ENCODE measurements around the gene PPP2R5B.

PPP2R5B gene

DNA sequence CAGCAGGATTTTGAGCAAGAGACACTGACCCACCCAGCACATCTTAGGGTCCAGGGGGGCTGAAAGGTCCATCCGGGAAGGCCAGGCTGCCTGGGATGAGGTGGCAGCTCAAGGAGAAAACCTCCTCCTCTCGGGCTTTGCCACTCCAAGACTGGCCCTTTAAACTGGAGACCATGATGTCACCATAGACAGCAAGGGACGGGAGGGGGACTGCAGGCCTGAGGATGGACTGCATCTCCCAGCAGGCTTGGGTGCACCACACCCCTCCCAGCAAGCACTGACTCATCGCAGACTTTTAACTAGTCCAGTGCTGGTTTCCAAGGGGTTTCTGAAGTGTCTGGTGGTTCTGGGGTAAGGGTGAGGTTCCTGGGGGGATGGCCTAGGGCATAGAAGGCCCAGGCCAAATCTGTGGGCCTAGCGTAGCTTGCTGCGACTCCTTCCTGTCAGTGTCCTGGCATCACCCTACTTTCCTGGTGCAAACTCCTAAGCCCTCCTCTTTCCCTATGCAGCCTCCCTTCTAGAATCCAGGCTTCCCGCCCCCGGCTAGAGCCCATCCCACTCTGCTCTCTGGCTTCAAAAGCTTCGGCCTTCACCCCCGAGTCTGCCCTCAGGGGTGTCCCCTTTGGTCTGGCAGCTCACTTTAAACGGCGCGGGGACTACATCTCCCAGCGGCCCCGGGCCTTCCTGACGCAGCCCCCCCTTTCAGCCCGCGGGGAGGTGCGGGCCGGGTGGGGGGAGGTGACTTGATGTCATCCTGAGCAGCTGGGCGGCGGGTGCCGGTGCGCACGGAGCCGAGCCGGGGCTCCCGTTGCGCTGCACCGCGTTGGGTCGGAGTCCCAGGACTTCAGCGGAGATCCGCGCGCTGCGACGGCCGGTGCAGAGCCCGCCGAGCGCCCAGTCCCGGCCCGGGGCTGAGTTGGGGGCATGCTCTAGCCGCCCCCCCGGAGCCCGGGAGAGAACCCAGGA, at the start of gene PPP2R5B:
TSS of gene PPP2R5B (plus strand) at position 746 of the 966 bp plus-strand sequence. CDS start 1,046 bp downstream, outside the sequence.
- DNase-seq: peak; percentile 90

DNA sequence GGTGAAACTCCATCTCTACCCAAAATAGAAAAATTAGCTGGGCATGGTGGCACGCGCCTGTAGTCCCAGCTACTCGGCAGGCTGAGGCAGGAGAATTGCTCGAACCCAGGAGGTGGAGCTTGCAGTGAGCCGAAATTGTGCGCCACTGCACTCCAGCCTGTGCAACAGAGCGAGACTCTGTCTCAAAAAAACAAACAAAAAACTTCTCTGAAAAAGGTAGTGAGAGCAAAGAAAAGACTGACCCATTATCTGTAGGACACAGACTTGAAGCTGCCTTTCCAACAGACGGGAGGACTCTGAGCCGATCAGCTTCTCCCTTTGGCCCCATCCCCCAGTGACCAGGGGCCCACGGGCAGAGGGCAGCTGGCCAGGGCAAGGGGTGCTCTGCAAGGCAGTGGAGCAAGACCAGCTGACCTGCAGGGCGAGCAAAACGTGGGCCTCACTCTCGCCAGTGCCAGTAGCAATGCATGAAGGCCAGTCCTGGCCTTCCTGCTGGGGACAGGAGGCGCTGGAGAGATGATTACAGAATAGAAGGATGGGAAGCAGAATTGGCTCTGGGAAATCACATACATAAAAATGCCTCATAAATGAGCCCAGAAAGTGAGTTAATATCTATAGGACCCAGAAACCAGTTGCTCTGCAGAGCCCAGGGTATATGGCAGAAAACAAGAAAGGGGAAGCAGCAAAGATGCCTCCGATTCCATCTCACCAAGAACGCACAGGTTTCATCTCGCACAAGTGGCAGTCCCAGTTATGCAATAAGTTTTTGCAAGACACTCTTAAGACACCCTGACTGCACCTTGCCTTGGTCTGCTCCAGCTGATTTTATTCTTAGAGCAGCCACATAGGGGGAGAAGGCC, 48.9 kb upstream of the PPP2R5B start:
- DNase-seq: no peak

DNA sequence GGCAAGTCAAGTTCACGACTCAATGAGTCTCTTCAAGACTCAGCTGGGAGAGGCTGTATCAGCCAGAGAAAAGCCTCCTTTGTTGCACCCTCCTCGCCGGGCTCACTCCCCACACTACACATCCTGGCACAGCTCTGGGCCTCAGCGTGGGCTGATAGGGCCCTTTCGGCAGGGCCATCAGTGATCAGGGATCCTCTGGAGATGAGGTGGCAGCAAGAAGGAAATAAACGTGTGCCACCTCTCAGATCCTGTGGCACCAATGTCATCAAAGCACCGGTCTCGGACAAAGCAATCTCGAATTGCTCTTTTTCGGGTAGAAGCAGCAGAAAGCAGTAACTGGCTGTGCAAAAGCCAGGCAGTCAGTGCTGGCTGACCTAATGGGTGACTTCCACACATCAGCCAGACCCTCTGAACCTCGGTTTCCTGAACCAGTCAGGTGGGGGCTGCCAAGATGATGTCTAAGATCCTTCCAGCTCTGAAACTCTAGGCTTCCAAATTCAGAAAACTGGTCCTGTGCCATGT, 48.2 kb upstream of the PPP2R5B start:
- DNase-seq: no peak

- DNase-seq: no peak
Measured at GRCh38 chr11:64876835-64877341, 47.6 kb upstream of the PPP2R5B start.

- DNase-seq: peak; percentile 51
Measured at GRCh38 chr11:64877390-64878222, 46.9 kb upstream of the PPP2R5B start.

DNA sequence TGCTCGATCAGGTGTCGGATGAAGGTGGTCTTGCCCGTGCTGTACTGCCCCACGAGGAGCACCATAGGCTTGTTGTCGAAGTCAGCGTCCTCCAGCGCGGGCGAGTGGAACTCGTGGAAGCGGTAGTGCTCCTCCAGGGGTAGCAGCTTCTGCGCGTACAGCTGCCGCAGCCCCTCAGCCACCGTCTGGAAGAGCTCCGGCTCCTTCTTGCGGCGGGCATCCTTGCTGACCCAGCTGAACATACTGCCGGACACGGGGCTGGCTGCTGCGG, 46.3 kb upstream of the PPP2R5B start:
- DNase-seq: no peak

- DNase-seq: peak; percentile 99
Measured at GRCh38 chr11:64878494-64879243, 45.8 kb upstream of the PPP2R5B start, which contains the start of gene EHD1. EHD1 (minus strand) TSS chr11:64878621; CDS start chr11:64878464, 157 bp downstream.

DNA sequence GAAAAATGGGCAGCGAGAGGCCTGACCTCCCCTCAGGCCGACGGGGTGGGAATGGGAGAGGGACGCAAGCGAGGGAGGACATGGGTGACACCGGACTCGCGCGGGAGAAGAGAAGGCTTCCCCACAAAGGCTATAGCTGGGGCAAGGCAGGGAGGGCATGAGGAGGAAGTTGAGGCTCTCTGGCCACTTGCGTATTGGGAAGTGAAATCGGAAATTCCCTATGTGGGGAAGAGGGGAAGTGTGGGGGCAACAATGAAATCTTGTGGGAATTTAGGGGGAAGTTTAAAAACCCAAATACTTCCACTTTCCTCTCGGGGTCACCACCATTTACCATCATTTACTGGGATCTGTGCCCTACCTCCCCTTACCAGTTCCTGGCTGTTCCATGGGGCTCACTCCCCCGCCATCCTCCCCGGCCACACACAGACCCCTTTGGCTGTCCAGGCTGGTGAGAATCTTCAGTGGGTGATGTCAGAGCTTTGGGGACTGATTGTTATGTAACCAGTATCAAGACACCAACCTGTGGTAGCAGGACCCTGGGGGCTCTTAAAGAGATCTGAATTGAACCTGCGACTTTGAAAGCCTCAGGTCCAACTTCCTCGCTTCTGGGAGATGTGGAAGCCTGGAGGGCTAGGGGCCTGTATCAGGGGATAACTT, 45.1 kb upstream of the PPP2R5B start:
- DNase-seq: no peak

DNA sequence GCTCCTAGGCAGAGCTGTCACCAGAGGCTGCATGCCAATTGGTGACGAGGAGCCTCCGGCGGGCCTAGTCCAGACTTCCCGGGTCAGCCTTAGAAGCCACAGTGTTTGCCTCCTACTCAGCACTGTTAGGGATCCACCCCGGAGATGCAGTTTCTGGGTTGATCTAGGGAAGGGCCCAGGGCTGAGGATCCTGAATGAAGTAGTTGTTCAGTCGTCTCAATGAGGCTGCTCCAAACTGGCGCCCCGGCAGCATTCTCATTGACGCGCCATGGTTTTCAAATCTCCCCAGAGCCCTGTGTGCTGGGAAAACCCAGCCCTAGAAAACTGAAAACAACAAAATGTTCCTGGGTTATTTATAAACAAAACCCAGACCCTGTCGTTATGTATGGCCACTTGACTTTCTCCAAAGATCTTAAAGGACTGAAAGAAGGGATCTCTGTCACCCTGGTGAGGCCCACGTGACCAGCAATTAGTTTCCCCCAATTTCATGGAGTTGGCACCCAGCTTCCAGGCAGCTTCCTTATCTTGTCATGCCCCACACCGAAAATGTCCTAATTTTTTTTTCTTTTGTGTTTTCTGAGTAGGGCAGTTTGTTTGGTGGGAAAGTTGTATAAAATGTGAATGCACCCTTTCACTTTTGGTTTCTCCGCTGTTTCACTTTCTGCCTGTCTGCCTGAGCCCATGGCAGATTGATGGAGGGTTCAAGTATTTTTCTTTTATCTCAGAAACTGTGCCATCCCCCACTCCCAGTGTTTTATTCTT, 44.1 kb upstream of the PPP2R5B start:
- no peak for DNase-seq

GRCh38 chr11:64881476-64881875, 43.0 kb upstream of the PPP2R5B start:
- DNase-seq: peak; percentile 12

DNA sequence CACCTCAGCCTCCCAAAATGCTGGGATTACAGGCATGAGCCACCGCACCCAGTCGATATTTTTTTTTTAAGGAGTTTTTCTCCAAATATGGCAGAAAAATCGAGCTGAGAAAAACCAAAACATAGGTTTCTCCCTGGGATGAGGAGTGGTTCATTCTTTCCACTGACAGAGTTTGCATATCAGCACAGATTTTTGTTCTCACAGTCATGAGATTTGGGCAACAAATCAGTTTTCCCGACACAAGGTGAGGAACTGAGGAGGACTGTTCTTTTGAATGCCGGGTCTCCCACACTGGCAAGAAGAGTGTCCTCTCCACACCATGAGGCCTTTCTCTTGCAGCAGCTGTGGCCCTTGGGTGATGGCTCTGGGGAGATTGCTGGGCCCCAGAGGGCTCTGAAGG, 42.2 kb upstream of the PPP2R5B start:
- no peak for DNase-seq

DNA sequence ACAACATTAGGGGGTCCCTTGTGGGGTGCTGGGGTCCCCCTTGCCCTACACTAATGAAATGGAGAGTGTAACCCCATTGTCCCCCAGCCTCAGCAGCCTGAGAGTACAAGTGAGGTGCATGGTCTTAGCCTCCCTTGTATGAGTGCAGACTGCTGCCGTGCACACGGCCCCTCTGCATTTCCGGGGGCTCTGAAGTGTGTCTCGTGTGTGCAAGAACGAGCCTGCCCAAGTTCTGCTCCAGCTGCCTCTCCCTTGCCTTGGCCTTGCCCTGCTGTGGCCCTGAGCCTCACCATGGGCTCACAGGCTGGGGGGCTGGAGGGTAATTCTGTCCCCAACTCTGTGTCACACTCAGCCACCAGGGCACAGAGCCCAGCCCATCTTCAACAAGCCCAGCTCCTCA, 40.9 kb upstream of the PPP2R5B start:
- no peak for DNase-seq

DNA sequence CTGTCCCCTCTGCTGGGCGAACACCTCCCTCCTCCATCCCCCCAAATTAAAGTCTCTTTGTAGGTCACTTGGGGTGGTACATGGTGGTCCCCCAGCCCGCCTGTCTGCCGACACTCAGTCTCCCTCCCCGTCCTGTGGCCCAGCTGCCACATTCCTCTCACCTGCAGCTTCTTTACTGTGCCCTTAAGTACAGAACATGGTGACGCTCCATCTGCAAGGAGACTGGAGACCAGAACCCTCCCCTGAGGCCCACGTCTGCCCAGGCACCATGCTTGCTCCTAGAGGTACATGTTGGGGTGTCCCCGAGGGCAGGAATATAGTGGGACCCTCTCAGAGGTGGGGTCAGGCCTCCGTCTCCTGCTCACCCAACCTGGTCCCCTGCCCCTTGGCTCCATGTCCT, 40.5 kb upstream of the PPP2R5B start:
- DNase-seq: no peak

DNA sequence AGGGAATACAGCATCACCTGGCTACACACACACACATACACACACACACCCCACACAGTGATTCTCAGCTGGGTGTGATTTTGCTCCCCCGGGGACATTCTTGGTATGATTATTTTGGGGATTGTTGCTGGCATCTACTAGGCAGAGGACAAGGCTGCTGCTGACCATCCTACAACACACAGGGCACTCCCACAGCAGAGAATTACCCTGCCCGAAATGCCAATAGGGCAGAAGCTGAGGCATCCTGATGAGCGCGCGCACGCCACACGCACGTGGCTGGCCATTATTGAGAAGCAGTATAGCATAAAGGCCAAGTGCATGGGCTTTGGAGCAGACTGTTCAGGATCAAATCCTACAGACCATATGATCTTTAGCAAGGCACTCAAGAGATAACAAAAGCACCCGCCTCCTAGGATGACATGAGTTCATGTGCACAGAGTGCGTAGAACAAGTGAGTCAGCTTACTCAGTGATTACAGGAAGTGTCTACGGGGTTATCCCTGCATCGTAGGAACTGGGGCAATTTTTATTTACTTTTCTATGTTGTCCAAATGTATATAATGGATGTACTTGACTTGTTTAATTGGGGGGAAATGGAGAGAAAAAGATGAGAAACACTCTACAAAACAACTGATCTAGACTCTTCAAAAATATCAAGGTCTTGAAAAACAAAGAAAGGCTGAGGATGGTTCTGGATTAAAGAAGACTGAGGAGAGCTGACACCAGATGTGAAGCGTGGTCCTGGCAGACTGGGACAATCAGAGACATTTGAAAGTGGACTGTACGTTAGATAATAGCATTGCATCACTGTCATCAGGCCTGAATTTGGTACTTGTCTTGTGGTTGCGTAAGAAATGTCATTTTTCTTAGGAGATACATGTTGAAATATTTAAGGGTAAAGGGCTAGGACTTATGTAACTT, 38.9 kb upstream of the PPP2R5B start:
- DNase-seq: no peak

DNA sequence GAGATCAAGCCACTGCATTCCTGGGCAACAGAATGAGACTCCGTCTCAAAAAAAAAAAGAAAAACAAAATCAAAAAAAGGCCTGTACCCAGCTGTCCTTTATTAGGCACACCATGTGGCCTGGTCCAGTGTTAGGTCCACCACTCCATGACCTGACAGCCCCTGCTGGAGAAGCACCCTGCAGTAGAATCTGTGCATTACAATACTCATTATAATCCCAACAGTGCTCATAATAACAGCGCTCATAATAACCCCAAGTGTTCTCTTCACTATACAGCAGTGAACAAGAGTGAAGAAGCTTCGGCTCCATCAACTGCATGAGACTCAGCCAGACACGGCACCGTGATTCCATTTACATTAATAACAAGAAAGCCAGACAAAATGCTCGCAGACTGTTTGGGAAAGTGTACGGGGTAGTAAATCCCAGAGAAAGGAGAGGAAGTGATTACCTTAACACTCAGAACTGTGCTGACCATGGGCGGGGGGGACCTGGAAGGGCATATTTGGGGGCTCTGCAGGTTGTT, 37.2 kb upstream of the PPP2R5B start:
- DNase-seq: peak; percentile 26

GRCh38 chr11:64887757-64888405, 36.6 kb upstream of the PPP2R5B start:
- peak; percentile 73 for DNase-seq

GRCh38 chr11:64888406-64888728, 36.1 kb upstream of the PPP2R5B start:
- no peak for DNase-seq

GRCh38 chr11:64888729-64889511, 35.6 kb upstream of the PPP2R5B start:
- DNase-seq: no peak
